OCI-LY7 (cell line): ENCODE results near the gene ADCY1. TPM values are rescaled to one million over a fixed set of nuclear protein-coding genes. Genes with fewer than 3 reads are reported as not detected.
"Not testable (repeated sequence)": the region's sequence is repeated elsewhere in the genome, so short reads cannot be mapped to it uniquely, and the experiment has no call there.

Experiments
- BruUV-seq: library from RNA; stranded (reverse); fragments of 400-500 nt; replicated peaks from 2 replicates; lab custom pipeline; 2021; lab: Mats Ljungman, UMichigan
- CTCF ChIA-PET: fragments of 300-600 bp; sonication (Branson Sonifier 250); formaldehyde crosslinking; loops from one replicate; lab custom pipeline; 2022; ENCODE audit warnings: antibody characterized with exemption; ENCODE audit not compliant: unreplicated experiment; lab: Charles Lee
- POLR2A ChIA-PET: fragments of 300-600 bp; sonication (Branson Sonifier 250); formaldehyde crosslinking; loops from one replicate; lab custom pipeline; 2022; ENCODE audit warnings: antibody characterized with exemption; lab: Charles Lee
- DNase-seq: peaks from one replicate; pipeline ENCODE4 v3.0.0-alpha.2; 2015; ENCODE audit warnings: low spot score
- H2AFZ ChIP-seq: fragments of 200-600 bp; sonication (generic), shearing (Covaris generic); 2 replicates; pipeline ENCODE4 v1.6.1; 2014; ENCODE audit warnings: mild to moderate bottlenecking, antibody characterized with exemption, low read length, moderate library complexity
- H3K27ac ChIP-seq: fragments of 200-600 bp; sonication (generic); 2 replicates; pipeline ENCODE4 v1.5.1; 2014; ENCODE audit warnings: mixed run types, low read depth, mild to moderate bottlenecking, moderate library complexity, low read length, inconsistent platforms; ENCODE audit not compliant: poor library complexity, severe bottlenecking
- H3K36me3 ChIP-seq: fragments of 200-600 bp; sonication (generic); 2 replicates; pipeline ENCODE4 v1.6.1; 2014; ENCODE audit warnings: mild to moderate bottlenecking, antibody characterized with exemption, low read length, moderate library complexity, mixed read lengths; ENCODE audit not compliant: insufficient read depth
- H3K4me1 ChIP-seq: fragments of 200-600 bp; sonication (generic); 2 replicates; pipeline ENCODE4 v1.5.1; 2014; ENCODE audit warnings: mild to moderate bottlenecking, low read length; ENCODE audit not compliant: insufficient read depth, poor library complexity, severe bottlenecking
- H3K4me2 ChIP-seq: fragments of 200-600 bp; sonication (generic); 2 replicates; pipeline ENCODE4 v1.6.1; 2014; ENCODE audit warnings: mild to moderate bottlenecking, low read length
- H3K4me3 ChIP-seq: fragments of 200-600 bp; sonication (generic); 2 replicates; pipeline ENCODE4 v1.5.1; 2014; ENCODE audit warnings: mild to moderate bottlenecking, low read depth, low read length; ENCODE audit not compliant: poor library complexity, severe bottlenecking
- H3K79me2 ChIP-seq: fragments of 200-600 bp; sonication (generic); 2 replicates; pipeline ENCODE4 v1.6.1; 2016; ENCODE audit warnings: low read depth, mild to moderate bottlenecking, low read length, moderate library complexity, mixed read lengths; ENCODE audit not compliant: insufficient read depth
- H3K9me2 ChIP-seq: fragments of 200-600 bp; sonication (generic); 2 replicates; pipeline ENCODE4 v1.6.1; 2016; ENCODE audit warnings: mild to moderate bottlenecking, low read length, mixed read lengths; ENCODE audit not compliant: insufficient read depth
- H3K9me3 ChIP-seq: fragments of 200-600 bp; sonication (generic); 2 replicates; pipeline ENCODE4 v1.6.1; 2014; ENCODE audit warnings: mild to moderate bottlenecking, mixed run types, low read length, mixed read lengths
- H4K20me1 ChIP-seq: fragments of 200-600 bp; sonication (generic); 2 replicates; pipeline ENCODE4 v1.6.1; 2014; ENCODE audit warnings: mild to moderate bottlenecking, antibody characterized with exemption, low read length, moderate library complexity, mixed read lengths; ENCODE audit not compliant: insufficient read depth
- CTCF ChIP-seq: fragments of 200-600 bp; sonication (generic); conservative IDR thresholded peaks from 2 replicates; pipeline ENCODE4 v1.5.1; 2014; ENCODE audit warnings: mild to moderate bottlenecking, antibody characterized with exemption, low read length, moderate library complexity, mixed read lengths
- EZH2phosphoT487 ChIP-seq: fragments of 200-600 bp; sonication (generic); IDR thresholded peaks from 2 replicates; pipeline ENCODE4 v1.6.1; 2018; ENCODE audit warnings: low read depth, borderline replicate concordance, mild to moderate bottlenecking, mixed run types, antibody characterized with exemption, low read length, moderate library complexity, mixed read lengths
- intact Hi-C: fragments of 100-400 bp; cut with micrococcal nuclease; formaldehyde crosslinking; loops from one replicate; pipeline ENCODE4 v1.10.0; 2022; ENCODE audit not compliant: unreplicated experiment
- total RNA-seq, 2 experiments: library from RNA; depleted of rRNA in 1 of 2; stranded (reverse); fragments of >200 nt in 1 of 2; shearing (Covaris generic) in 1 of 2; gene quantifications; 2 replicates each; pipeline ENCODE4 v1.2.3, GENCODE V29; 2014 to 2022

The ADCY1 gene
- total RNA-seq, 2 experiments from 2014 or later = 0.13 TPM; not detected in 1

GRCh38 chr7:45726883-45727282 is 152.7 kb downstream of the ADCY1 start:
- intact Hi-C loops = no loop called here
- ChIA-PET CTCF (no interaction called here), POLR2A (no interaction called here)
- H3K4me3 ChIP-seq = no peak overlapping the region
- H3K9me2 ChIP-seq = no peaks in the 10 kb centered on the region
- BruUV-seq = no TSS peak
- H3K36me3 ChIP-seq = peaks cover 47% of the 10 kb centered on the region
- no peak overlapping the region for H2AFZ ChIP-seq
- no peaks in the 10 kb centered on the region for H3K79me2 ChIP-seq
- no peak overlapping the region for H3K27ac ChIP-seq
- no peaks in the 10 kb centered on the region for H4K20me1 ChIP-seq
- no peaks in the 10 kb centered on the region for H3K4me1 ChIP-seq
- H3K4me2 ChIP-seq = no peak overlapping the region
- H3K9me3 ChIP-seq = no peaks in the 10 kb centered on the region
- TF ChIP-seq EZH2phosphoT487 (no peak), CTCF (no peak)
- DNase-seq = no peak

GRCh38 chr7:45731692-45732443 is 157.7 kb downstream of the ADCY1 start:
- H2AFZ ChIP-seq, BruUV-seq, H3K27ac ChIP-seq, DNase-seq, H3K4me3 ChIP-seq, POLR2A ChIA-PET, H3K9me2 ChIP-seq, H3K4me2 ChIP-seq, CTCF ChIA-PET, H3K79me2 ChIP-seq, intact Hi-C loops, H4K20me1 ChIP-seq, H3K4me1 ChIP-seq, H3K9me3 ChIP-seq: not testable (repeated sequence)
- H3K36me3 ChIP-seq = peaks cover 22% of the 10 kb centered on the region

- BruUV-seq, H4K20me1 ChIP-seq, H3K4me1 ChIP-seq, H3K9me2 ChIP-seq, intact Hi-C loops, DNase-seq, H3K4me3 ChIP-seq, POLR2A ChIA-PET, CTCF ChIA-PET, H3K79me2 ChIP-seq, H3K27ac ChIP-seq, H2AFZ ChIP-seq, H3K4me2 ChIP-seq, H3K9me3 ChIP-seq: not testable (repeated sequence)
- peaks cover 33% of the 10 kb centered on the region for H3K36me3 ChIP-seq
Observed at GRCh38 chr7:45738920-45739319, 164.8 kb downstream of the ADCY1 start.

GRCh38 chr7:45740573-45740972 is 166.4 kb downstream of the ADCY1 start:
- POLR2A ChIA-PET, H3K27ac ChIP-seq, H3K4me1 ChIP-seq, BruUV-seq, H3K4me3 ChIP-seq, H3K4me2 ChIP-seq, H2AFZ ChIP-seq, intact Hi-C loops, H3K9me3 ChIP-seq, H4K20me1 ChIP-seq, CTCF ChIA-PET, DNase-seq, H3K9me2 ChIP-seq, H3K79me2 ChIP-seq: not testable (repeated sequence)
- peaks cover 41% of the 10 kb centered on the region for H3K36me3 ChIP-seq
